Spinal cord (tissue), 10 donors: ENCODE data around the gene PAXX. TPM values are rescaled to one million over a fixed set of nuclear protein-coding genes. Genes with fewer than 3 reads are reported as not detected.

Experiments used
- DNase-seq, 6 donors: peaks; one replicate each; pipeline versions ENCODE4 v3.0.0 to v3.0.0-alpha.2; 2013 to 2015; ENCODE audit warnings: low spot score in 6 of 6, low read depth in 4 of 6
- H3K27ac ChIP-seq: one replicate; pipeline ENCODE4 v1.5.1; 2013; ENCODE audit warnings: low read depth, low read length, control low read depth
- H3K27me3 ChIP-seq: one replicate; pipeline ENCODE4 v1.6.1; 2013; ENCODE audit warnings: low read length; ENCODE audit not compliant: control insufficient read depth, insufficient read depth
- H3K36me3 ChIP-seq: one replicate; pipeline ENCODE4 v1.6.1; 2013; ENCODE audit warnings: low read length; ENCODE audit not compliant: control insufficient read depth, insufficient read depth
- H3K4me1 ChIP-seq: one replicate; pipeline ENCODE4 v1.6.1; 2013; ENCODE audit warnings: low read length; ENCODE audit not compliant: control insufficient read depth, insufficient read depth
- H3K4me3 ChIP-seq: one replicate; pipeline ENCODE4 v1.5.1; 2013; ENCODE audit warnings: low read depth, low read length, control low read depth
- H3K9me3 ChIP-seq: one replicate; pipeline ENCODE4 v1.6.1; 2013; ENCODE audit warnings: low read length; ENCODE audit not compliant: control insufficient read depth, insufficient read depth
- WGBS: methylation state at CpG from one replicate; pipeline ENCODE4 v1.1.5; 2013; ENCODE audit warnings: missing lambda C conversion rate; ENCODE audit not compliant: insufficient coverage; 5-methylcytosine and 5-hydroxymethylcytosine counted together
- polyA plus RNA-seq, 2 donors: library from polyadenylated mRNA; unstranded; fragments of 120-200 nt; gene quantifications; one replicate each; pipeline ENCODE4 v1.2.1, GENCODE V29; 2013; ENCODE audit not compliant: insufficient read length in 2 of 2
- total RNA-seq, 2 donors: library from RNA; depleted of rRNA in 1 of 2; stranded (reverse); fragments of 120-200 nt in 1 of 2; fragments of >200 nt in 1 of 2; gene quantifications; one replicate each; pipeline versions ENCODE4 v1.2.3 to v1.2.4, GENCODE V29; 2013 to 2014
- donor health status: healthy.

PAXX gene
- total and polyA plus RNA-seq, 4 donors = 15.7 to 108 (median 72.7) TPM

- DNase-seq = no peak
- H3K9me3 ChIP-seq = no peaks in the 10 kb centered on the region
- H3K36me3 ChIP-seq = peaks cover 60% of the 10 kb centered on the region
- 100% methylated on average over 1 of the region's 13 CpGs for WGBS
- H3K27me3 ChIP-seq = no peaks in the 10 kb centered on the region
- no peak overlapping the region for H3K27ac ChIP-seq
- H3K4me1 ChIP-seq = peaks cover 25% of the 10 kb centered on the region
- no peak overlapping the region for H3K4me3 ChIP-seq
Observed at GRCh38 chr9:137037035-137037434, 44.8 kb downstream of the PAXX start.

GRCh38 chr9:137037483-137037882 lies 45.3 kb downstream of the PAXX start:
- Histone ChIP-seq H3K36me3 (peaks cover 64% of the 10 kb centered on the region), H3K4me3 (no peak overlapping the region), H3K27me3 (no peaks in the 10 kb centered on the region), H3K9me3 (no peaks in the 10 kb centered on the region), H3K27ac (no peak overlapping the region), H3K4me1 (peaks cover 25% of the 10 kb centered on the region)
- 72% methylated on average over 4 of the region's 10 CpGs for WGBS
- no peak for DNase-seq

GRCh38 chr9:137038916-137039315 lies 46.7 kb downstream of the PAXX start:
- Histone ChIP-seq H3K36me3 (peaks cover 77% of the 10 kb centered on the region), H3K27ac (no peak overlapping the region), H3K4me1 (peaks cover 34% of the 10 kb centered on the region), H3K27me3 (no peaks in the 10 kb centered on the region), H3K4me3 (no peak overlapping the region), H3K9me3 (no peaks in the 10 kb centered on the region)
- no peak for DNase-seq
- WGBS = 94% methylated on average over 3 of the region's 9 CpGs

GRCh38 chr9:137039611-137040366 lies 47.6 kb downstream of the PAXX start:
- Histone ChIP-seq H3K36me3 (peaks cover 83% of the 10 kb centered on the region), H3K4me3 (no peak overlapping the region), H3K27me3 (no peaks in the 10 kb centered on the region), H3K9me3 (no peaks in the 10 kb centered on the region), H3K27ac (no peak overlapping the region), H3K4me1 (peaks cover 36% of the 10 kb centered on the region)
- DNase-seq = no peak
- 86% methylated on average over 17 of the region's 32 CpGs for WGBS

- peaks cover 86% of the 10 kb centered on the region for H3K36me3 ChIP-seq
- no peak overlapping the region for H3K4me3 ChIP-seq
- H3K27me3 ChIP-seq = no peaks in the 10 kb centered on the region
- 88% methylated on average over 23 of the region's 23 CpGs for WGBS
- H3K27ac ChIP-seq = no peak overlapping the region
- peaks cover 36% of the 10 kb centered on the region for H3K4me1 ChIP-seq
- no peaks in the 10 kb centered on the region for H3K9me3 ChIP-seq
- no peak for DNase-seq
Observed at GRCh38 chr9:137040568-137040967, 48.3 kb downstream of the PAXX start.

- DNase-seq = no peak
- 50% methylated on average over 8 of the region's 16 CpGs for WGBS
- Histone ChIP-seq H3K27me3 (no peaks in the 10 kb centered on the region), H3K4me1 (peaks cover 34% of the 10 kb centered on the region), H3K36me3 (peaks cover 84% of the 10 kb centered on the region), H3K27ac (no peak overlapping the region), H3K9me3 (no peaks in the 10 kb centered on the region), H3K4me3 (no peak overlapping the region)
Observed at GRCh38 chr9:137041124-137041523, 48.9 kb downstream of the PAXX start.

GRCh38 chr9:137042751-137043727 lies 50.8 kb downstream of the PAXX start:
- no peaks in the 10 kb centered on the region for H3K9me3 ChIP-seq
- H3K4me1 ChIP-seq = peaks cover 52% of the 10 kb centered on the region
- no peak overlapping the region for H3K4me3 ChIP-seq
- no peak overlapping the region for H3K27ac ChIP-seq
- DNase-seq = no peak
- WGBS = 74% methylated on average over 28 of the region's 36 CpGs
- H3K36me3 ChIP-seq = peaks cover 68% of the 10 kb centered on the region
- peaks cover 7% of the 10 kb centered on the region for H3K27me3 ChIP-seq

Other genes starting within 250 kb of the PAXX start
Only the 30 nearest of the 39 such genes appear.
- gene TMEM141, start 201.1 kb upstream of the PAXX start, total RNA-seq = 10 to 100 TPM; 38.9 to 76.9 TPM
- gene TMEM141, start 201.1 kb upstream of the PAXX start, polyA plus RNA-seq = 10 to 100 TPM; 51.7 to 55.4 TPM
- gene CCDC183, start 196.1 kb upstream of the PAXX start, total RNA-seq = 1 to 10 TPM in 1 of 2 donors, under 1 TPM in 1; 0.89 to 3.0 TPM
- gene CCDC183, start 196.1 kb upstream of the PAXX start, polyA plus RNA-seq = 1 to 10 TPM; 3.4 to 7.2 TPM
- 10 to 100 TPM; 34.8 to 49.1 TPM for gene RABL6, start 184.5 kb upstream of the PAXX start, total RNA-seq
- gene RABL6, start 184.5 kb upstream of the PAXX start, polyA plus RNA-seq = 10 to 100 TPM; 86.3 to 93.5 TPM
- gene AJM1, start 149.9 kb upstream of the PAXX start, total RNA-seq = 1 to 10 TPM; 1.2 to 2.2 TPM
- 10 to 100 TPM; 19.3 to 20.5 TPM for gene AJM1, start 149.9 kb upstream of the PAXX start, polyA plus RNA-seq
- gene PHPT1, start 143.0 kb upstream of the PAXX start, total RNA-seq = 100 to 1,000 TPM in 1 of 2 donors, 10 to 100 TPM in 1; 81.6 to 191 TPM
- gene PHPT1, start 143.0 kb upstream of the PAXX start, polyA plus RNA-seq = 100 to 1,000 TPM; 183 to 200 TPM
- 1 to 10 TPM; 1.6 to 9.3 TPM for gene MAMDC4, start 140.1 kb upstream of the PAXX start, total RNA-seq
- gene MAMDC4, start 140.1 kb upstream of the PAXX start, polyA plus RNA-seq = 10 to 100 TPM; 15.2 to 15.9 TPM
- gene EDF1, start 126.1 kb upstream of the PAXX start, total RNA-seq = 100 to 1,000 TPM; 123 to 477 TPM
- 100 to 1,000 TPM; 392 to 409 TPM for gene EDF1, start 126.1 kb upstream of the PAXX start, polyA plus RNA-seq
- 1 to 10 TPM; 7.4 to 7.5 TPM for gene TRAF2, start 105.9 kb upstream of the PAXX start, total RNA-seq
- gene TRAF2, start 105.9 kb upstream of the PAXX start, polyA plus RNA-seq = 10 to 100 TPM; 12.4 to 19.3 TPM
- gene FBXW5, start 47.7 kb upstream of the PAXX start, total RNA-seq = 10 to 100 TPM; 52.0 to 91.5 TPM
- 100 to 1,000 TPM; 103 to 107 TPM for gene FBXW5, start 47.7 kb upstream of the PAXX start, polyA plus RNA-seq
- gene C8G, start 47.2 kb upstream of the PAXX start, total RNA-seq = 1 to 10 TPM in 1 of 2 donors, not detected in 1; 1.3 TPM
- gene C8G, start 47.2 kb upstream of the PAXX start, polyA plus RNA-seq = 1 to 10 TPM; 1.6 to 1.7 TPM
- gene LCN12, start 40.1 kb upstream of the PAXX start, total RNA-seq = 1 to 10 TPM in 1 of 2 donors, under 1 TPM in 1; 0.20 to 4.1 TPM
- 1 to 10 TPM; 6.5 to 7.4 TPM for gene LCN12, start 40.1 kb upstream of the PAXX start, polyA plus RNA-seq
- 1,000 to 10,000 TPM in 1 of 2 donors, 100 to 1,000 TPM in 1; 697 to 6,990 TPM for gene PTGDS, start 14.9 kb upstream of the PAXX start, total RNA-seq
- 1,000 to 10,000 TPM in 1 of 2 donors, 100 to 1,000 TPM in 1; 304 to 3,209 TPM for gene PTGDS, start 14.9 kb upstream of the PAXX start, polyA plus RNA-seq
- 10 to 100 TPM in 1 of 2 donors, 1 to 10 TPM in 1; 2.3 to 54.0 TPM for gene LCNL1, start 9.4 kb upstream of the PAXX start, total RNA-seq
- 10 to 100 TPM in 1 of 2 donors, 1 to 10 TPM in 1; 3.8 to 25.2 TPM for gene LCNL1, start 9.4 kb upstream of the PAXX start, polyA plus RNA-seq
- gene CLIC3, start 4.1 kb downstream of the PAXX start, total RNA-seq = 1 to 10 TPM; 2.0 to 6.4 TPM
- 1 to 10 TPM in 1 of 2 donors, under 1 TPM in 1; 0.35 to 2.0 TPM for gene CLIC3, start 4.1 kb downstream of the PAXX start, polyA plus RNA-seq
- 10 to 100 TPM; 46.8 to 52.0 TPM for gene ABCA2, start 35.8 kb downstream of the PAXX start, total RNA-seq
- 100 to 1,000 TPM; 139 to 151 TPM for gene ABCA2, start 35.8 kb downstream of the PAXX start, polyA plus RNA-seq
- gene FUT7, start 39.7 kb downstream of the PAXX start, total RNA-seq = under 1 TPM; 0.06 to 0.40 TPM
- gene FUT7, start 39.7 kb downstream of the PAXX start, polyA plus RNA-seq = under 1 TPM; 0.51 to 0.52 TPM
- 10 to 100 TPM; 26.7 to 82.7 TPM for gene NPDC1, start 53.8 kb downstream of the PAXX start, total RNA-seq
- gene NPDC1, start 53.8 kb downstream of the PAXX start, polyA plus RNA-seq = 100 to 1,000 TPM; 245 to 276 TPM
- 1 to 10 TPM; 5.7 to 7.9 TPM for gene ENTPD2, start 61.6 kb downstream of the PAXX start, total RNA-seq
- 10 to 100 TPM; 49.1 to 50.7 TPM for gene ENTPD2, start 61.6 kb downstream of the PAXX start, polyA plus RNA-seq
- gene SAPCD2, start 78.1 kb downstream of the PAXX start, total RNA-seq = 10 to 100 TPM in 1 of 2 donors, 1 to 10 TPM in 1; 5.0 to 12.6 TPM
- gene SAPCD2, start 78.1 kb downstream of the PAXX start, polyA plus RNA-seq = 10 to 100 TPM; 18.4 to 19.0 TPM
- 1 to 10 TPM; 3.5 to 8.1 TPM for gene UAP1L1, start 85.1 kb downstream of the PAXX start, total RNA-seq
- gene UAP1L1, start 85.1 kb downstream of the PAXX start, polyA plus RNA-seq = 1 to 10 TPM; 4.4 to 6.2 TPM
- 10 to 100 TPM; 38.3 to 61.3 TPM for gene MAN1B1, start 94.6 kb downstream of the PAXX start, total RNA-seq
- 10 to 100 TPM; 63.3 to 81.3 TPM for gene MAN1B1, start 94.6 kb downstream of the PAXX start, polyA plus RNA-seq
- gene DPP7, start 122.3 kb downstream of the PAXX start, total RNA-seq = 100 to 1,000 TPM in 1 of 2 donors, 10 to 100 TPM in 1; 29.8 to 101 TPM
- gene DPP7, start 122.3 kb downstream of the PAXX start, polyA plus RNA-seq = 100 to 1,000 TPM; 127 to 144 TPM
- gene GRIN1, start 146.7 kb downstream of the PAXX start, total RNA-seq = 10 to 100 TPM; 16.2 to 99.0 TPM
- 100 to 1,000 TPM; 193 to 207 TPM for gene GRIN1, start 146.7 kb downstream of the PAXX start, polyA plus RNA-seq
- gene LRRC26, start 177.6 kb downstream of the PAXX start, total RNA-seq = under 1 TPM; 0.30 to 0.50 TPM
- gene LRRC26, start 177.6 kb downstream of the PAXX start, polyA plus RNA-seq = 1 to 10 TPM; 1.3 to 1.9 TPM
- gene TMEM210, start 179.6 kb downstream of the PAXX start, total RNA-seq = not detected
- under 1 TPM in 1 of 2 donors, not detected in 1; 0.42 TPM for gene TMEM210, start 179.6 kb downstream of the PAXX start, polyA plus RNA-seq
- 10 to 100 TPM; 18.4 to 30.1 TPM for gene ANAPC2, start 196.1 kb downstream of the PAXX start, total RNA-seq
- gene ANAPC2, start 196.1 kb downstream of the PAXX start, polyA plus RNA-seq = 10 to 100 TPM; 58.2 to 69.8 TPM
- gene SSNA1, start 196.3 kb downstream of the PAXX start, total RNA-seq = 10 to 100 TPM; 28.1 to 53.5 TPM
- 10 to 100 TPM; 64.1 to 66.9 TPM for gene SSNA1, start 196.3 kb downstream of the PAXX start, polyA plus RNA-seq
- 1 to 10 TPM; 6.7 to 9.2 TPM for gene TPRN, start 208.3 kb downstream of the PAXX start, total RNA-seq
- gene TPRN, start 208.3 kb downstream of the PAXX start, polyA plus RNA-seq = 10 to 100 TPM; 24.9 to 30.8 TPM
- gene TMEM203, start 213.2 kb downstream of the PAXX start, total RNA-seq = 10 to 100 TPM; 28.5 to 34.1 TPM
- gene TMEM203, start 213.2 kb downstream of the PAXX start, polyA plus RNA-seq = 10 to 100 TPM; 48.8 to 50.7 TPM
- 1 to 10 TPM; 3.2 to 6.1 TPM for gene NDOR1, start 213.3 kb downstream of the PAXX start, total RNA-seq
- 10 to 100 TPM; 18.5 to 23.8 TPM for gene NDOR1, start 213.3 kb downstream of the PAXX start, polyA plus RNA-seq